Lung (tissue), 12 donors: ENCODE data around the gene FOXP1. TPM values are rescaled to one million over a fixed set of nuclear protein-coding genes. Genes with fewer than 3 reads are reported as not detected.

ENCODE experiments used
- ATAC-seq: fragments of 200-7000 bp; cut with Tn5 transposase; one replicate; pipeline ENCODE4 v1.9.1; 2020; ENCODE audit warnings: moderate number of reproducible peaks; ENCODE audit not compliant: insufficient read depth, low FRiP score
- DNase-seq, 3 donors: peaks; one replicate each; pipeline ENCODE4 v3.0.0-alpha.2; 2013 to 2017
- H3K27ac ChIP-seq, 2 donors: one replicate each; pipeline ENCODE4 v1.5.1; 2013; ENCODE audit warnings: mild to moderate bottlenecking in 2 of 2, moderate library complexity in 2 of 2, control low read depth in 1 of 2, inconsistent platforms in 1 of 2, low read depth in 1 of 2, low read length in 1 of 2
- H3K27me3 ChIP-seq, 3 donors: one replicate each; pipeline ENCODE4 v1.5.1; 2013; ENCODE audit warnings: low read length in 2 of 3; ENCODE audit not compliant: control insufficient read depth in 3 of 3, insufficient read depth in 3 of 3
- H3K36me3 ChIP-seq, 4 donors: one replicate each; pipeline ENCODE4 v1.5.1; 2013; ENCODE audit warnings: low read length in 4 of 4, mild to moderate bottlenecking in 1 of 4, moderate library complexity in 1 of 4; ENCODE audit not compliant: control insufficient read depth in 4 of 4, insufficient read depth in 4 of 4
- H3K4me1 ChIP-seq, 5 donors: one replicate each; pipeline ENCODE4 v1.5.1; 2013; ENCODE audit warnings: low read length in 5 of 5, mild to moderate bottlenecking in 2 of 5, moderate library complexity in 1 of 5; ENCODE audit not compliant: control insufficient read depth in 5 of 5, insufficient read depth in 5 of 5
- H3K4me3 ChIP-seq: one replicate; pipeline ENCODE4 v1.5.1; 2013; ENCODE audit warnings: mild to moderate bottlenecking, control low read depth, moderate library complexity
- H3K9ac ChIP-seq, 2 donors: one replicate each; pipeline ENCODE4 v1.5.1; 2013; ENCODE audit warnings: low read length in 2 of 2, control low read depth in 1 of 2; ENCODE audit not compliant: insufficient read depth in 1 of 2
- H3K9me3 ChIP-seq, 4 donors: one replicate each; pipeline ENCODE4 v1.5.1; 2013; ENCODE audit warnings: low read length in 3 of 4, mild to moderate bottlenecking in 1 of 4, moderate library complexity in 1 of 4; ENCODE audit not compliant: control insufficient read depth in 4 of 4, insufficient read depth in 3 of 4
- WGBS, 2 donors: extraction: QIAGEN DNeasy Blood & Tissue Kit; methylation state at CpG; one replicate each; pipeline ENCODE4 v1.1.7; 2013; 5-methylcytosine and 5-hydroxymethylcytosine counted together
- polyA plus RNA-seq, 2 donors: library from polyadenylated mRNA; stranded (reverse); fragments of 200-250 nt; gene quantifications; one replicate each; pipeline ENCODE4 v1.2.1, GENCODE V29; 2013
- total RNA-seq, 2 donors: library from RNA; depleted of rRNA in 1 of 2; stranded (reverse); fragments of >200 nt in 1 of 2; gene quantifications; one replicate each; pipeline ENCODE4 v1.2.1, GENCODE V29; 2014 to 2021
- TF ChIP-seq, protein P1 (sequence below): IDR thresholded peaks from 2 replicates; pipeline ENCODE4 v1.5.1; 2012; ENCODE audit warnings: mild to moderate bottlenecking; ENCODE audit errors: control extremely low read depth, extremely low read depth
- donor health status: control.
- donor health status: control.
- donor health status: Bipolar disorder and iron deficiency.
- donor health status: healthy.
- donor health status: DM: yes; HTN: yes; CAD: no.

Gene FOXP1
- total and polyA plus RNA-seq, 4 donors = 13.8 to 287 (median 73.9) TPM

DNA sequence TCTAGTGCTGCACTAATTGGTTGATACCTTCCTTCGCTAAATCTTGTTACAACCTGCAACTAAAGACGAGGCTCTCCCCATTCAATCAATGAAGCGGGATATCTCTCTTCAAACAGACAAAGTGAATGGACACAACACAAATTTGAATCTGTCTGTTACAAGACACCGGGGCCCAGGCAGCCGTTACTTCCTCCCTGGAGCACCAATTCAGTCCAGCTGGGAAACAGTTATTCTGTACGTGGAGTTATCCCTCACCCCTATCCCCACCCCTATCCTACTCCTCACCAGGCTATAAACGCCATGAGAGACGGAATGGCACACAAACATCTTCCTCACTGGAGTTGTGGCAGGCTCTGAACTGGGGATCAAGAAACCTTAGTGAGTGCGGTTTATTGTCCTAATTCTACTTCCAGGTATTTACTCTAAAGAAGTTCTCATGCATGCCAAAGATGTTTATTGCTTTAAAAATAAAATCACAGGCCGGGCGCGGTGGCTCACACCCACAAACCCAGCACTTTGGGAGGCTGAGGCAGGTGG is 181.8 kb downstream of the FOXP1 start:
- H3K27me3 ChIP-seq = no peaks in the 10 kb centered on the region
- ATAC-seq (no peak), DNase-seq (no peak)
- H3K36me3 ChIP-seq = no peaks in the 10 kb centered on the region
- no peak overlapping the region for H3K27ac ChIP-seq
- H3K9me3 ChIP-seq = no peaks in the 10 kb centered on the region
- peaks cover 3 to 36% (median 15%) of the 10 kb centered on the region in 5 donors for H3K4me1 ChIP-seq
- TF ChIP-seq, protein P1, sequence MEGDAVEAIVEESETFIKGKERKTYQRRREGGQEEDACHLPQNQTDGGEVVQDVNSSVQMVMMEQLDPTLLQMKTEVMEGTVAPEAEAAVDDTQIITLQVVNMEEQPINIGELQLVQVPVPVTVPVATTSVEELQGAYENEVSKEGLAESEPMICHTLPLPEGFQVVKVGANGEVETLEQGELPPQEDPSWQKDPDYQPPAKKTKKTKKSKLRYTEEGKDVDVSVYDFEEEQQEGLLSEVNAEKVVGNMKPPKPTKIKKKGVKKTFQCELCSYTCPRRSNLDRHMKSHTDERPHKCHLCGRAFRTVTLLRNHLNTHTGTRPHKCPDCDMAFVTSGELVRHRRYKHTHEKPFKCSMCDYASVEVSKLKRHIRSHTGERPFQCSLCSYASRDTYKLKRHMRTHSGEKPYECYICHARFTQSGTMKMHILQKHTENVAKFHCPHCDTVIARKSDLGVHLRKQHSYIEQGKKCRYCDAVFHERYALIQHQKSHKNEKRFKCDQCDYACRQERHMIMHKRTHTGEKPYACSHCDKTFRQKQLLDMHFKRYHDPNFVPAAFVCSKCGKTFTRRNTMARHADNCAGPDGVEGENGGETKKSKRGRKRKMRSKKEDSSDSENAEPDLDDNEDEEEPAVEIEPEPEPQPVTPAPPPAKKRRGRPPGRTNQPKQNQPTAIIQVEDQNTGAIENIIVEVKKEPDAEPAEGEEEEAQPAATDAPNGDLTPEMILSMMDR = no peak
- no peak overlapping the region for H3K9ac ChIP-seq
- no peak overlapping the region for H3K4me3 ChIP-seq
- WGBS, 2 donors = 80 to 88% methylated on average over 12 of the region's 12 CpGs

DNA sequence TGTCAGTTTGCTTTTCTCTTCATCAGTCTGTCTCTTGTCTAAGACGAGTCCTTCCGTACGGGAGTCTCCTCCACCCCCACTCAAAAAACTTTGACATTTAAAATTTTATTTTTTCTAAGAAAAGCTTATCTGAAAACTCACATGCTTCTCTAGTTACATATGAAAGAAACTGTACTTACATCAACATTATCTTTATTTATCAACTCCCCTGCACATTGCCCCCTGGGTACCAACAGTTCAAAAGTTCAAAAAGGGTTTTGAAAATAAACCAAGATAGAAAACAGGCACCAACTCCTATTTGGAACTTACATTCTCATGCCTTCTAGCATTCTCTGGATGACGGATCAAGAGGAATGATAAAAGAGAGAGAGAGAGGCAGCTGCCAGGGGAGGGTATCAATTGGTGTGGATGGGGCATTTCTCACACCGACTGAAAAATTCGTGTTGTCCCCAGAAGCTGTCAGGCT is 182.5 kb downstream of the FOXP1 start:
- Histone ChIP-seq H3K9me3 (no peaks in the 10 kb centered on the region), H3K36me3 (no peaks in the 10 kb centered on the region), H3K9ac (no peak overlapping the region), H3K4me3 (no peak overlapping the region), H3K27ac (no peak overlapping the region), H3K4me1 (peaks cover 7 to 36% (median 14%) of the 10 kb centered on the region in 5 donors), H3K27me3 (no peaks in the 10 kb centered on the region)
- no peak for DNase-seq
- no peak for ATAC-seq
- 66 to 76% methylated on average over 6 of the region's 6 CpGs for WGBS, 2 donors
- TF ChIP-seq, protein P1 = no peak

DNA sequence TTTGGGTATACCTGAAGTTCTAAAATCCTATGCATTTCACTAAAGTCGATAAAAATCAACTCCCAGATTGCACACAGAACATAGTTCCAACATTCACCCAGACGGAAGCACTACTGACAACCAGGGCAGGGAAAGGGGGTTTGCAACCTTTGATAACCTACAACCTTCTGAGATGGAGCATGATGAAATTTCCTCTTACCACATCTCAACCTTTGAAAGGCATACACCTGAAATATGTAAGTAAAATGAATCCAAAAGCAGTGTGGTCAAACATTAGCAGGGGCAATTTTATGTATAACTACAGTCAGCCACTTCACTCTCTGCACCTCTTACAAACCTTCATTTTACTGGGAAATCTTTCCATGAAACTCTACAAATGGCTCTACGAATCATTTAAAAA is 184.1 kb downstream of the FOXP1 start:
- H3K9ac ChIP-seq = no peak overlapping the region
- H3K9me3 ChIP-seq = no peaks in the 10 kb centered on the region

More for the DNA sequence above, 184.1 kb downstream of the FOXP1 start:
- Histone ChIP-seq H3K27me3 (no peaks in the 10 kb centered on the region), H3K36me3 (no peaks in the 10 kb centered on the region), H3K4me3 (no peak overlapping the region), H3K4me1 (peaks cover 6 to 36% (median 15%) of the 10 kb centered on the region in 5 donors), H3K27ac (no peak overlapping the region)
- ATAC-seq = no peak
- 72 to 78% methylated on average over 3 of the region's 3 CpGs for WGBS, 2 donors
- peak in 1 of 3 donors; percentile 47 for DNase-seq
- TF ChIP-seq, protein P1 = no peak
